Cardiac fibroblast (primary cell): ENCODE measurements around the gene ADCY5.

Experiments
- DNase-seq, 2 donors: peaks; one replicate each; pipeline versions ENCODE4 v3.0.0 to v3.0.0-alpha.2; 2010; ENCODE audit warnings: low read depth in 2 of 2
- H3K4me3 ChIP-seq, 2 donors: replicated peaks in 1 of 2; 1 replicate in 1 of 2; 2 replicates in 1 of 2; pipeline ENCODE4 v1.5.1; 2011; ENCODE audit warnings: low read depth in 2 of 2, low read length in 2 of 2, mild to moderate bottlenecking in 2 of 2, moderate library complexity in 1 of 2
- CTCF ChIP-seq: IDR thresholded peaks from one replicate; pipeline ENCODE4 v1.5.1; 2011; ENCODE audit warnings: low read depth, mild to moderate bottlenecking, low read length, inconsistent platforms

Gene ADCY5

DNA sequence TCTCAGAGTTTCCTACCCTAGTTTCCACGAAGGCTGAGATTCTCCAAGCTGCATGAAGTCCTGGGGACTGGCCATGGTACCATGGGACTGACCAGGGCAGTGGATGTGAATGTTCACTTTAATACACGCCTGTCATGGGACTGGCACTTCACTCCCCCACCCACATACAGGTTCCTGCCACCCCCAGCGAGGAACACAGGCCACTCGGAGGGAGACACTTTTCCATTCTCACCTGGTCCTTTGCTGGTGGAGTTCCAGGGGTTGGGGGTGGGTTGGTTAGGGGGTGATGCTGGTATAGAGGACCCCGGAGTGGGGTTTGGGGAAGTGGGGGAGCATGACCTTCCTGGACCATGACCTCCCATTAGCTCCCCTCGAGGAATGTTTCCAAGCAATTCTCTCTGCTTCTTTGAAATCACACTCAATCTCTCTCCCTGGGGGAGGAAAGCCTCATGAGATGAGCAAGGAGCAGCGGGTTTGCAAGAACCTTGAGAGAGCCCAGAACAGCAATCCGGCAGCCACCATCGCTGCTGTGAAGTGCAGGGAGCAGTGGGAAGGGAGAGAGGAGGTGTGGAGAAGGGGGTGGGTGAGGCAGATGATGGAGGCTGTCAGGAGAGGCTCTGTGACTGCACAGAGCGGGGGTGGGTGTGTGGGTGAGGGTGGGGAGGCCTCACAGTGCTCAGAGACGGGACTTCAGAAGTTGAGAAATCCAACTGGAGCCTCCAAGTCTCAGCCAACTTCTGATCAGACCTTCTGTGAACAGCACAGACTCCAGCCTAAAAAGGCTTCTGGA, 69.7 kb downstream of the ADCY5 start:
- H3K4me3 ChIP-seq = no peak overlapping the region
- no peak for TF ChIP-seq CTCF
- DNase-seq = no peak

DNA sequence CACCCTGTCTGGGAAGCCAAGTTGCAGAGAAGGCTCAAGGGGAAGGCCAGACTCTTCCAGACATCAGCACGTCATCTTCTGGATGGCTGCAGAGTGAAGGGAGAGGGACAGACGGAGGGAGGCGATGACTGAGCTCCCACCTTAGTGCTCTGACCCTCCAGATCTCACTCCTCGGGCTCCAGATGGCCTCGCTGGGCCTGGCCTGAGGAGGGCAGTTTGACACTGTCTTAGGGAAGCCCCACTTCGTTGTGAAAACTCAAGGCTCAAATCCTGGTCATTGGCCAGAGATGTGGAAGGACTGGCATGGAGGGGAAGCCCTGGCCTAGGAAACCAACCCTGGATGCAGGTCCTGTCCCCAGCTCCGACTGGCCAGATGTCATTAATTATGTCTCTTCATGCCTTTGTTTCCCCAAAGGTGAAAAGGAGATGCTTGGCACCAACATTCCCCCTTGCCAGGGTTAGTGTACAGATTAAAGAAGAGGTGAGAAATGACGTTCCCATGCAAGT, 70.4 kb downstream of the ADCY5 start:
- DNase-seq = no peak
- H3K4me3 ChIP-seq = no peak overlapping the region
- TF ChIP-seq CTCF = no peak

- no peak overlapping the region for H3K4me3 ChIP-seq
- no peak for DNase-seq
- no peak for TF ChIP-seq CTCF
Measured at GRCh38 chr3:123377243-123377740, 71.6 kb downstream of the ADCY5 start.

- no peak overlapping the region for H3K4me3 ChIP-seq
- DNase-seq = no peak
- no peak for TF ChIP-seq CTCF
Measured at GRCh38 chr3:123376451-123377242, 72.2 kb downstream of the ADCY5 start.

- no peak for TF ChIP-seq CTCF
- H3K4me3 ChIP-seq = no peak overlapping the region
- DNase-seq = peak in 1 of 2 donors; percentile 12
Measured at GRCh38 chr3:123375014-123375940, 73.6 kb downstream of the ADCY5 start.

GRCh38 chr3:123374016-123374415, 74.9 kb downstream of the ADCY5 start:
- no peak for TF ChIP-seq CTCF
- no peak for DNase-seq
- no peak overlapping the region for H3K4me3 ChIP-seq
